Stimulated activated naive CD4-positive, alpha-beta T cell treated with Interleukin-2 at 50 U/mL for 16 hours (primary cell): Measurements from ENCODE around the gene MIR17HG.
A peak's percentile ranks its signal among the peaks of the same experiment; 100 is the strongest.
"Not testable (repeated sequence)": the region's sequence is repeated elsewhere in the genome, so short reads cannot be mapped to it uniquely, and the experiment has no call there.

Experiments
- DNase-seq: peaks from one replicate; lab custom pipeline; 2025; lab: John Stamatoyannopoulos, UW

The MIR17HG gene

GRCh38 chr13:91347996-91348905 is 764 bp downstream of the MIR17HG start:
- DNase-seq: peak; percentile 75

GRCh38 chr13:91348906-91349435 is 1.5 kb downstream of the MIR17HG start:
- peak; percentile 90 for DNase-seq

- DNase-seq: no peak
These were observed 2.8 kb downstream of the MIR17HG start for GRCh38 chr13:91349992-91350911.

GRCh38 chr13:91351123-91351522 is 3.6 kb downstream of the MIR17HG start:
- no peak for DNase-seq

GRCh38 chr13:91351980-91352379 is 4.5 kb downstream of the MIR17HG start:
- no peak for DNase-seq

GRCh38 chr13:91352891-91353290 is 5.4 kb downstream of the MIR17HG start:
- not testable (repeated sequence) for DNase-seq

GRCh38 chr13:91353494-91353893 is 6.0 kb downstream of the MIR17HG start:
- DNase-seq: no peak

GRCh38 chr13:91355099-91355825 is 7.8 kb downstream of the MIR17HG start:
- no peak for DNase-seq

- no peak for DNase-seq
These were observed 8.6 kb downstream of the MIR17HG start for GRCh38 chr13:91355826-91356710.

GRCh38 chr13:91356919-91357612 is 9.6 kb downstream of the MIR17HG start:
- DNase-seq: no peak

GRCh38 chr13:91357613-91358386 is 10.3 kb downstream of the MIR17HG start:
- DNase-seq: no peak

GRCh38 chr13:91358387-91358782 is 10.9 kb downstream of the MIR17HG start:
- DNase-seq: no peak

- no peak for DNase-seq
These were observed 11.6 kb downstream of the MIR17HG start for GRCh38 chr13:91359111-91359510.

GRCh38 chr13:91359631-91360030 is 12.1 kb downstream of the MIR17HG start:
- DNase-seq: no peak

GRCh38 chr13:91360246-91360751 is 12.8 kb downstream of the MIR17HG start:
- no peak for DNase-seq

GRCh38 chr13:91361755-91362271 is 14.3 kb downstream of the MIR17HG start:
- DNase-seq: no peak

GRCh38 chr13:91362908-91363307 is 15.4 kb downstream of the MIR17HG start:
- no peak for DNase-seq

GRCh38 chr13:91368101-91368500 is 20.6 kb downstream of the MIR17HG start:
- DNase-seq: no peak
